H9 (cell line): ENCODE data around the gene CPXM2. TPM values are rescaled to one million over a fixed set of nuclear protein-coding genes. Genes with fewer than 3 reads are reported as not detected.

Experiments
- DNase-seq: peaks from one replicate; pipeline ENCODE4 v3.0.0-alpha.2; 2017
- H2AFZ ChIP-seq: one replicate; pipeline ENCODE4 v1.6.1; 2013; ENCODE audit warnings: mild to moderate bottlenecking, low read length, control low read depth, moderate library complexity
- H2AK5ac ChIP-seq: 2 replicates; pipeline ENCODE4 v1.6.1; 2013; ENCODE audit warnings: low read length, control low read depth, mixed read lengths; ENCODE audit not compliant: insufficient read length
- H2BK120ac ChIP-seq: one replicate; pipeline ENCODE4 v1.6.1; 2013; ENCODE audit warnings: low read depth, mild to moderate bottlenecking, low read length, control low read depth, inconsistent platforms; ENCODE audit not compliant: poor library complexity, severe bottlenecking
- H2BK12ac ChIP-seq: 2 replicates; pipeline ENCODE4 v1.6.1; 2013; ENCODE audit warnings: low read length, control low read depth, mixed read lengths, low read depth; ENCODE audit not compliant: insufficient read length
- H2BK15ac ChIP-seq: 2 replicates; pipeline ENCODE4 v1.6.1; 2013; ENCODE audit warnings: low read depth, low read length, control low read depth
- H2BK20ac ChIP-seq: one replicate; pipeline ENCODE4 v1.6.1; 2013; ENCODE audit warnings: low read depth, mild to moderate bottlenecking, low read length, control low read depth, inconsistent platforms; ENCODE audit not compliant: poor library complexity, severe bottlenecking
- H2BK5ac ChIP-seq: 2 replicates; pipeline ENCODE4 v1.6.1; 2013; ENCODE audit warnings: low read length, control low read depth, mixed read lengths; ENCODE audit not compliant: insufficient read length
- H3K14ac ChIP-seq: 2 replicates; pipeline ENCODE4 v1.6.1; 2013; ENCODE audit warnings: low read length, control low read depth; ENCODE audit not compliant: insufficient read depth
- H3K18ac ChIP-seq: 2 replicates; pipeline ENCODE4 v1.6.1; 2013; ENCODE audit warnings: low read depth, mild to moderate bottlenecking, mixed read lengths, low read length, control low read depth; ENCODE audit not compliant: insufficient read length
- H3K23ac ChIP-seq: 2 replicates; pipeline ENCODE4 v1.6.1; 2013; ENCODE audit warnings: low read length, control low read depth, mixed read lengths, low read depth; ENCODE audit not compliant: insufficient read length
- H3K23me2 ChIP-seq: 2 replicates; pipeline ENCODE4 v1.6.1; 2013; ENCODE audit warnings: low read depth, mild to moderate bottlenecking, mixed read lengths, low read length, control low read depth; ENCODE audit not compliant: insufficient read length, poor library complexity, severe bottlenecking
- H3K27ac ChIP-seq: 2 replicates; pipeline ENCODE4 v1.5.1; 2013; ENCODE audit warnings: low read length, control low read depth, mixed read lengths, low read depth; ENCODE audit not compliant: insufficient read length
- H3K27me3 ChIP-seq: 2 replicates; pipeline ENCODE4 v1.6.1; 2013; ENCODE audit warnings: low read length, control low read depth, inconsistent platforms; ENCODE audit not compliant: insufficient read depth
- H3K4ac ChIP-seq: 2 replicates; pipeline ENCODE4 v1.6.1; 2013; ENCODE audit warnings: low read depth, mild to moderate bottlenecking, control low read depth, inconsistent platforms, low read length, moderate library complexity
- H3K4me1 ChIP-seq: 2 replicates; pipeline ENCODE4 v1.6.1; 2013; ENCODE audit warnings: low read length, control low read depth, inconsistent platforms; ENCODE audit not compliant: insufficient read depth
- H3K4me2 ChIP-seq: 2 replicates; pipeline ENCODE4 v1.6.1; 2013; ENCODE audit warnings: low read length, control low read depth, mixed read lengths; ENCODE audit not compliant: insufficient read length, insufficient read depth
- H3K56ac ChIP-seq: 2 replicates; pipeline ENCODE4 v1.6.1; 2013; ENCODE audit warnings: low read depth, mild to moderate bottlenecking, mixed read lengths, low read length, control low read depth; ENCODE audit not compliant: insufficient read length
- H3K79me1 ChIP-seq: 2 replicates; pipeline ENCODE4 v1.6.1; 2013; ENCODE audit warnings: low read depth, mild to moderate bottlenecking, moderate library complexity, low read length, control low read depth, inconsistent platforms; ENCODE audit not compliant: insufficient read depth, poor library complexity, severe bottlenecking
- H3K79me2 ChIP-seq: 2 replicates; pipeline ENCODE4 v1.6.1; 2013; ENCODE audit warnings: low read length, control low read depth, inconsistent platforms; ENCODE audit not compliant: insufficient read depth
- H3K9ac ChIP-seq: 2 replicates; pipeline ENCODE4 v1.6.1; 2013; ENCODE audit warnings: low read length, control low read depth, mixed read lengths; ENCODE audit not compliant: insufficient read length; ENCODE audit errors: extremely low read depth
- H3K9me3 ChIP-seq: one replicate; pipeline ENCODE4 v1.6.1; 2013; ENCODE audit warnings: low read depth, low read length, inconsistent platforms; ENCODE audit not compliant: control insufficient read depth
- H3T11ph ChIP-seq: one replicate; pipeline ENCODE4 v1.6.1; 2013; ENCODE audit warnings: mild to moderate bottlenecking, low read length, control low read depth, inconsistent platforms
- H4K20me1 ChIP-seq: one replicate; pipeline ENCODE4 v1.6.1; 2013; ENCODE audit not compliant: control insufficient read depth, insufficient read length, insufficient read depth
- H4K5ac ChIP-seq: 2 replicates; pipeline ENCODE4 v1.6.1; 2013; ENCODE audit warnings: low read depth, mild to moderate bottlenecking, mixed read lengths, low read length, control low read depth; ENCODE audit not compliant: insufficient read length
- H4K8ac ChIP-seq: replicated peaks from 2 replicates; pipeline ENCODE4 v1.6.1; 2013; ENCODE audit warnings: low read length, control low read depth, mixed read lengths, low read depth; ENCODE audit not compliant: insufficient read length
- H4K91ac ChIP-seq: 2 replicates; pipeline ENCODE4 v1.6.1; 2013; ENCODE audit warnings: low read depth, mild to moderate bottlenecking, moderate library complexity, mixed read lengths, low read length, control low read depth; ENCODE audit not compliant: insufficient read length
- H3K27ac Mint-ChIP-seq, 3 experiments: 2 replicates in 2 of 3; 3 replicates in 1 of 3; pipeline ENCODE4 v1.8.0; 2020 to 2021; ENCODE audit warnings: mixed read lengths in 3 of 3, mild to moderate bottlenecking in 1 of 3, moderate library complexity in 1 of 3
- H3K27me3 Mint-ChIP-seq: 2 replicates; pipeline ENCODE4 v1.8.0; 2021; ENCODE audit warnings: low read depth, mild to moderate bottlenecking, moderate library complexity, mixed read lengths
- H3K36me3 Mint-ChIP-seq, 3 experiments: 2 replicates in 2 of 3; 3 replicates in 1 of 3; pipeline ENCODE4 v1.8.0; 2020 to 2021; ENCODE audit warnings: low read depth in 3 of 3, mixed read lengths in 3 of 3; ENCODE audit not compliant: insufficient read depth in 1 of 3
- H3K4me1 Mint-ChIP-seq, 2 experiments: 2 replicates each; pipeline ENCODE4 v1.8.0; 2020; ENCODE audit warnings: mixed read lengths in 2 of 2
- H3K4me3 Mint-ChIP-seq, 2 experiments: 2 replicates in 1 of 2; 3 replicates in 1 of 2; pipeline ENCODE4 v1.8.0; 2020 to 2021; ENCODE audit warnings: mild to moderate bottlenecking in 2 of 2, mixed read lengths in 2 of 2, moderate library complexity in 1 of 2
- H3K9me3 Mint-ChIP-seq, 2 experiments: 2 replicates in 1 of 2; 3 replicates in 1 of 2; pipeline ENCODE4 v1.8.0; 2020; ENCODE audit warnings: mild to moderate bottlenecking in 2 of 2, mixed read lengths in 2 of 2, moderate library complexity in 1 of 2
- WGBS: extraction: QIAGEN DNeasy Blood & Tissue Kit; methylation state at CpG from one replicate; pipeline ENCODE4 v1.1.7; 2013; ENCODE audit warnings: missing lambda C conversion rate, low lambda C conversion rate, mixed read lengths; ENCODE audit not compliant: insufficient read length; ENCODE audit errors: extremely low coverage; 5-methylcytosine and 5-hydroxymethylcytosine counted together
- total RNA-seq: library from RNA; stranded (reverse); gene quantifications from 2 replicates; pipeline ENCODE4 v1.2.1, GENCODE V29; 2021
- TF ChIP-seq, protein P1 (sequence below): fragments of 200-600 bp; sonication (generic); conservative IDR thresholded peaks from 3 replicates; pipeline ENCODE4 v1.8.0; 2021; ENCODE audit warnings: antibody characterized with exemption, mild to moderate bottlenecking

Gene CPXM2
- total RNA-seq, 1 experiment from 2014 or later, result 1.7 TPM

DNA sequence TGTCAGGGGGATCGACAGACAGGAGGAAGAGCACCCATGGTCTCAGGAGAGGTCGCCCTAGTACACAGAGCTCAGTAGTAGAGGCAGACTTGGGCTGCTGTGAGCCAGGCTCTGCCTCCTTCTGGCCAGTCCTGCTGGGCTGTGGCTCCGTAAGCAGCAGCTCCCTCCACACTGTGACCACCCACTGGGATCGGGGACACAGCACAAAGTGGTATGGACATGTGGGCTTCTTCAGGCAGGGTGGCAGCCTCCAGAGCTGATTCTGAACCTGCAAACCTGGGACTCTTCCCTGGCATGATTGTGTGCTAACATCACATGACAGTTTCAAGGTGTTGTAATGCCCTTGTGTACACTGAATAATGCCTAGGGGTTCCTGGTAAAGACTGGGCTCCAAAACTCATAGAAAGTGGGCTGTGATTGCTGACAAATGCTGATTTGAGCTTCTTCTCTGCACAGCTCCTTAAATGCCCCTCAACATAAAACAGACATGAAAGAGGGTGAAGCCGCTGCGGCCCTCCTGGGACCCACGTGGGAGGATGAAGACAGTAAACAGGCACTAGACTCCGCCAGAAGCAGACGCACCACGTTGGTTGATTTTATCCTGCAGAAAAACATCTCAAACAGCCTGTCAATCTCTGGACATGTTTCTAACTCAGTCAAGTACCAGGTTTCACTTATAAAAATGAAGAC is 148.7 kb downstream of the CPXM2 start:
- Histone ChIP-seq H3K27me3 (no peaks in the 10 kb centered on the region), H4K8ac (no peak overlapping the region), H2BK12ac (no peak overlapping the region), H3K56ac (no peak overlapping the region), H4K5ac (no peak overlapping the region), H3K4me2 (no peak overlapping the region), H3K27ac (no peak overlapping the region), H3K23me2 (no peaks in the 10 kb centered on the region), H3K9me3 (no peaks in the 10 kb centered on the region), H3K18ac (peak overlapping the region; percentile 19), H3K79me2 (no peaks in the 10 kb centered on the region), H2AK5ac (no peak overlapping the region), H4K91ac (no peak overlapping the region), H3K9ac (no peak overlapping the region), H3K14ac (0 out of 2 replicates have a peak overlapping the region, but pooled peaks have one; percentile 32), H2BK15ac (no peak overlapping the region), H2AFZ (no peak overlapping the region), H3K4me1 (peaks cover 10% of the 10 kb centered on the region; the same call in 1 of the 2 replicates), H2BK120ac (no peak overlapping the region), H3K23ac (no peak overlapping the region), H3T11ph (no peak overlapping the region), H2BK5ac (no peak overlapping the region), H3K79me1 (no peaks in the 10 kb centered on the region), H4K20me1 (no peaks in the 10 kb centered on the region), H2BK20ac (no peak overlapping the region), H3K4ac (no peak overlapping the region)
- TF ChIP-seq, protein P1, sequence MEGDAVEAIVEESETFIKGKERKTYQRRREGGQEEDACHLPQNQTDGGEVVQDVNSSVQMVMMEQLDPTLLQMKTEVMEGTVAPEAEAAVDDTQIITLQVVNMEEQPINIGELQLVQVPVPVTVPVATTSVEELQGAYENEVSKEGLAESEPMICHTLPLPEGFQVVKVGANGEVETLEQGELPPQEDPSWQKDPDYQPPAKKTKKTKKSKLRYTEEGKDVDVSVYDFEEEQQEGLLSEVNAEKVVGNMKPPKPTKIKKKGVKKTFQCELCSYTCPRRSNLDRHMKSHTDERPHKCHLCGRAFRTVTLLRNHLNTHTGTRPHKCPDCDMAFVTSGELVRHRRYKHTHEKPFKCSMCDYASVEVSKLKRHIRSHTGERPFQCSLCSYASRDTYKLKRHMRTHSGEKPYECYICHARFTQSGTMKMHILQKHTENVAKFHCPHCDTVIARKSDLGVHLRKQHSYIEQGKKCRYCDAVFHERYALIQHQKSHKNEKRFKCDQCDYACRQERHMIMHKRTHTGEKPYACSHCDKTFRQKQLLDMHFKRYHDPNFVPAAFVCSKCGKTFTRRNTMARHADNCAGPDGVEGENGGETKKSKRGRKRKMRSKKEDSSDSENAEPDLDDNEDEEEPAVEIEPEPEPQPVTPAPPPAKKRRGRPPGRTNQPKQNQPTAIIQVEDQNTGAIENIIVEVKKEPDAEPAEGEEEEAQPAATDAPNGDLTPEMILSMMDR, result no peak
- Mint-ChIP-seq H3K4me3 (no peak overlapping the region), H3K4me1 (peaks cover 22 to 27% of the 10 kb centered on the region in 2 experiments), H3K27ac (peak overlapping the region in 1 of 3 experiments; percentile 94; a peak in 2 of 7 replicates), H3K9me3 (no peaks in the 10 kb centered on the region), H3K36me3 (no peaks in the 10 kb centered on the region), H3K27me3 (peaks cover 2% of the 10 kb centered on the region)
- DNase-seq, result no peak
- WGBS, result no CpG with 5 or more reads among the region's 10 CpGs
